MCF 10A (cell line): Measurements from ENCODE around the gene GAA. TPM values are rescaled to one million over a fixed set of nuclear protein-coding genes. Genes with fewer than 3 reads are reported as not detected.

Source experiments
- BruUV-seq: library from RNA; stranded (reverse); fragments of 400-500 nt; replicated peaks from 2 replicates; lab custom pipeline; 2021; lab: Mats Ljungman, UMichigan
- CTCF ChIA-PET: fragments of 300-600 bp; sonication (Branson Sonifier 250); formaldehyde crosslinking; extraction: SDS; loops from one replicate; lab custom pipeline; 2021; ENCODE audit warnings: antibody characterized with exemption, inconsistent platforms; lab: Yijun Ruan, JAX
- POLR2A ChIA-PET: fragments of 300-600, 350-650 bp; sonication (Branson Sonifier 250); formaldehyde crosslinking; extraction: SDS; loops from one replicate; lab custom pipeline; 2020; ENCODE audit warnings: antibody characterized with exemption, inconsistent platforms; lab: Yijun Ruan, JAX
- DNase-seq: peaks from one replicate; pipeline ENCODE4 v3.0.0-alpha.2; 2018; ENCODE audit not compliant: unreplicated experiment
- H3K27ac Mint-ChIP-seq: one replicate; pipeline ENCODE4 v1.8.0; 2022; ENCODE audit warnings: mild to moderate bottlenecking, low read depth, mixed read lengths; ENCODE audit not compliant: unreplicated experiment
- H3K27me3 Mint-ChIP-seq: one replicate; pipeline ENCODE4 v1.8.0; 2022; ENCODE audit warnings: mixed read lengths; ENCODE audit not compliant: insufficient read depth, unreplicated experiment
- H3K36me3 Mint-ChIP-seq: one replicate; pipeline ENCODE4 v1.8.0; 2022; ENCODE audit warnings: mild to moderate bottlenecking, moderate library complexity, mixed read lengths; ENCODE audit not compliant: insufficient read depth, unreplicated experiment
- H3K4me1 Mint-ChIP-seq: one replicate; pipeline ENCODE4 v1.8.0; 2022; ENCODE audit warnings: mixed read lengths; ENCODE audit not compliant: insufficient read depth, unreplicated experiment
- H3K4me3 Mint-ChIP-seq: one replicate; pipeline ENCODE4 v1.8.0; 2022; ENCODE audit warnings: mild to moderate bottlenecking, moderate library complexity, mixed read lengths; ENCODE audit not compliant: unreplicated experiment
- H3K9me3 Mint-ChIP-seq: one replicate; pipeline ENCODE4 v1.8.0; 2022; ENCODE audit warnings: mixed read lengths; ENCODE audit not compliant: unreplicated experiment
- intact Hi-C: fragments of 100-400 bp; cut with micrococcal nuclease; formaldehyde crosslinking; loops from 2 replicates; pipeline ENCODE4 v1.14.1; 2022
- total RNA-seq: library from RNA; stranded (reverse); gene quantifications from 2 replicates; pipeline ENCODE4 v1.2.3, GENCODE V29; 2022
- TF ChIP-seq, protein P1 (sequence below): fragments of 200-600 bp; IDR thresholded peaks from one replicate; pipeline ENCODE4 v1.8.0; 2022; ENCODE audit warnings: antibody characterized with exemption, mild to moderate bottlenecking; ENCODE audit not compliant: unreplicated experiment

GAA gene
- total RNA-seq, 1 experiment from 2014 or later = 26.0 TPM

DNA sequence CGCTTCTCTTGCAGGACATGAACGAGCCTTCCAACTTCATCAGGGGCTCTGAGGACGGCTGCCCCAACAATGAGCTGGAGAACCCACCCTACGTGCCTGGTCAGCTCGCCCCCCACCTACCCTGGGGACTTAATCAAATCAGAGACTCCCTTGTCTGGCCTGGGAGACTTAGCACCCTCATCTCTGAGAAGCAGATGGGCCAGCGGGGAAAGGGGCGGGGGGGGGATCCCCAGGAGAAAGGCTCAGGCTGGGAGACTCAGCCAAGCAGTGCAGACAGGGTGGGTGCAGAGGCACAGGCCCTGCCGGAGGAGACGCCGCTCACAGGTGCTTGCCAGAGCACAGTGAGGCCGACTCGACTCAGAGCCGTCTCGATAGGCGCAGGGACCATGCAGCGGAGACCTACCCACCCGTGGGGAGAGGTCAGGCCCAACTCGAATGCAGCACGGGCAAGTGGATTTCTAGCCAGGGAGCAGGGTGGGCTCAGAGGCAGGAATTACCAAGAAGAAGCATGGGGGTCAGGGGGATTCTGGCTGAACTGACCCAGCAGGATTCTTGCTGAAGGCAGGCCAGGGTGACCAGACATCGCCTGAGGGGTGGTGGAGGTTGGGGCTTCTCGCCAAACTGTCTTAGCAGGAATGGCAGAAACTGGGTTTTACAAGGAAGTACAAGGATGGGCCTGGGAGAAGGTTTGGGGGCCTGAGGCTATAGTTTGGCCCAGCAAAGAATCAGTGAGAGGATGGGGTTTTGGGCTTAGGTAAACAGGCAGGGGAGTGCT, 9.7 kb downstream of the GAA start:
- DNase-seq = no peak
- Mint-ChIP-seq H3K4me1 (peaks cover 10% of the 10 kb centered on the region), H3K27ac (no peak overlapping the region), H3K27me3 (peaks cover 13% of the 10 kb centered on the region), H3K9me3 (peaks cover 8% of the 10 kb centered on the region), H3K36me3 (peaks cover 6% of the 10 kb centered on the region), H3K4me3 (no peak overlapping the region)
- intact Hi-C loops = no loop called here
- no TSS peak for BruUV-seq
- CTCF ChIA-PET = interaction anchor here (2.0 kb wide), 1 partner anchor 10 kb away, joined by 6 read pairs; the partner anchor contains the start of gene GAA
- POLR2A ChIA-PET = no interaction called here
- TF ChIP-seq, protein P1, sequence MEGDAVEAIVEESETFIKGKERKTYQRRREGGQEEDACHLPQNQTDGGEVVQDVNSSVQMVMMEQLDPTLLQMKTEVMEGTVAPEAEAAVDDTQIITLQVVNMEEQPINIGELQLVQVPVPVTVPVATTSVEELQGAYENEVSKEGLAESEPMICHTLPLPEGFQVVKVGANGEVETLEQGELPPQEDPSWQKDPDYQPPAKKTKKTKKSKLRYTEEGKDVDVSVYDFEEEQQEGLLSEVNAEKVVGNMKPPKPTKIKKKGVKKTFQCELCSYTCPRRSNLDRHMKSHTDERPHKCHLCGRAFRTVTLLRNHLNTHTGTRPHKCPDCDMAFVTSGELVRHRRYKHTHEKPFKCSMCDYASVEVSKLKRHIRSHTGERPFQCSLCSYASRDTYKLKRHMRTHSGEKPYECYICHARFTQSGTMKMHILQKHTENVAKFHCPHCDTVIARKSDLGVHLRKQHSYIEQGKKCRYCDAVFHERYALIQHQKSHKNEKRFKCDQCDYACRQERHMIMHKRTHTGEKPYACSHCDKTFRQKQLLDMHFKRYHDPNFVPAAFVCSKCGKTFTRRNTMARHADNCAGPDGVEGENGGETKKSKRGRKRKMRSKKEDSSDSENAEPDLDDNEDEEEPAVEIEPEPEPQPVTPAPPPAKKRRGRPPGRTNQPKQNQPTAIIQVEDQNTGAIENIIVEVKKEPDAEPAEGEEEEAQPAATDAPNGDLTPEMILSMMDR = no peak

DNA sequence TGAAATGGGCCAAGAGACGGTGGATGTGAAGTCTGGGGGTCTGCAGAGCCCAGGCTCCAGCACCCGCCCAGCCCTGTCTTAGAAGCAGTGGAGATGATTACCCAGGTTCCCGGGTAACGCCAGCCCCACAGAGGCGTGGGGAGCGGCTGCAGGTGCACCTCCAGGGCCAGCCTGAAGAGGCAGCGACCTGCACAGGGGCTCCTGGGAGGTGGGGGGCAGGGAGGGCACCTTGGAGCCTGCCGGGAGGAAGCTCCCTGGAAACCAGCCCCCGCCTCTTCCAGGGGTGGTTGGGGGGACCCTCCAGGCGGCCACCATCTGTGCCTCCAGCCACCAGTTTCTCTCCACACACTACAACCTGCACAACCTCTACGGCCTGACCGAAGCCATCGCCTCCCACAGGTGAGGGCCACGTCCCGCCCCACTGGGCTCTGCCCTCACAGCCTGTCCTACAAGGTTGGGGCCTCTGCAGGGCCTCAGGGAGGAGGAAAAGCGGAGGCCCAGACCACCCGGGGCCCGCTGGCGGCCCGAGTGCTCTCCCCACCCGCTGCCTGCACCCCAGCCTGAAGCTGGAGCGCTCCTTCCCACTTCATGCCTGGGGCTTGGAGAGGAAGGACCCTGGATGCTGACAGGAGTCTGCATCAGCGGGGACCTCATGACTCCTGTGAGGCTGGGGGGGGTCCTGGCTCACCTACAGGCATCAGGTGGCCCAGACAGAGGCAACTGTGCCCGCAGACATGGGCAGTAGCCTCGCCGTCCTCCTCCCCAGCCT, 10.5 kb downstream of the GAA start:
- peaks cover 10% of the 10 kb centered on the region for H3K4me1 Mint-ChIP-seq
- no peak for DNase-seq
- no peak overlapping the region for H3K27ac Mint-ChIP-seq
- CTCF ChIA-PET = no interaction called here
- POLR2A ChIA-PET = no interaction called here
- H3K36me3 Mint-ChIP-seq = peaks cover 6% of the 10 kb centered on the region
- peaks cover 13% of the 10 kb centered on the region for H3K27me3 Mint-ChIP-seq
- no TSS peak for BruUV-seq
- no peak overlapping the region for H3K4me3 Mint-ChIP-seq
- intact Hi-C loops = no loop called here
- H3K9me3 Mint-ChIP-seq = peaks cover 8% of the 10 kb centered on the region
- TF ChIP-seq, protein P1 = no peak

DNA sequence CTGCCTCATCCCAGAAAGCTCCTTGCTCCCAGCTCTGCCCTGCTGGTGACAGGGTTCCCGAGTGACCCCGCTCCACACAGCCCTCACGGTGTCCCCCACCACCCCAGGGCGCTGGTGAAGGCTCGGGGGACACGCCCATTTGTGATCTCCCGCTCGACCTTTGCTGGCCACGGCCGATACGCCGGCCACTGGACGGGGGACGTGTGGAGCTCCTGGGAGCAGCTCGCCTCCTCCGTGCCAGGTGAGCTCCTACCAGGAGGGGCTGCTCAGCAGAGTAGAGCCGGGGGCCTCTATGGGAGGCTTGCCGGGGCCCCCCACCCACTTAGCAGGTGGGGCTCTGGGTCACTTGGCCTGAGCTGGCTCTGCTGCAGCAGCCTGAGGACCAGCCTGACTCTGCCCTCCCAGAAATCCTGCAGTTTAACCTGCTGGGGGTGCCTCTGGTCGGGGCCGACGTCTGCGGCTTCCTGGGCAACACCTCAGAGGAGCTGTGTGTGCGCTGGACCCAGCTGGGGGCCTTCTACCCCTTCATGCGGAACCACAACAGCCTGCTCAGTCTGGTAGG, 11.2 kb downstream of the GAA start:
- H3K27me3 Mint-ChIP-seq = peaks cover 13% of the 10 kb centered on the region
- no peak for DNase-seq
- ChIA-PET POLR2A (no interaction called here), CTCF (interaction anchor here (0.8 kb wide), 1 partner anchor 11 kb away, joined by 3 read pairs; no protein-coding TSS in a partner anchor)
- peaks cover 6% of the 10 kb centered on the region for H3K36me3 Mint-ChIP-seq
- peaks cover 8% of the 10 kb centered on the region for H3K9me3 Mint-ChIP-seq
- intact Hi-C loops = no loop called here
- H3K4me1 Mint-ChIP-seq = peaks cover 10% of the 10 kb centered on the region
- BruUV-seq = no TSS peak
- no peak overlapping the region for H3K27ac Mint-ChIP-seq
- no peak overlapping the region for H3K4me3 Mint-ChIP-seq
- TF ChIP-seq, protein P1 = no peak

DNA sequence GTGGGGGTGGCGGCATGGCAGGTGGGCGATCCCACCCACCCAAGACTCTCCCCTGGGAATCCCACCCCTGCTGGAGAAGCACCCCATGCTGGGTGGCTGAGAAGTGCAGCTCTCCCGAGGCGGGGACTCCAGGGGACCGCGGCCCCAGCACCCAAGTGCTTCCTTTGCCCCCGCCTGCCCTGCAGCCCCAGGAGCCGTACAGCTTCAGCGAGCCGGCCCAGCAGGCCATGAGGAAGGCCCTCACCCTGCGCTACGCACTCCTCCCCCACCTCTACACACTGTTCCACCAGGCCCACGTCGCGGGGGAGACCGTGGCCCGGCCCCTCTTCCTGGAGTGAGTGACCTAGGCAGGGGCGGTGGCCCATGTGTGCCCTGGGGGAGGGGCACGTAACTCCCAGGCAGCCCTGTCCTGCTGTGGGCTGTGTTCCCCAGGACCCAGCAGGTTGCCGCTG, 11.7 kb downstream of the GAA start:
- ChIA-PET POLR2A (no interaction called here), CTCF (interaction anchor here (0.8 kb wide), 1 partner anchor 11 kb away, joined by 3 read pairs; no protein-coding TSS in a partner anchor)
- Mint-ChIP-seq H3K4me3 (no peak overlapping the region), H3K27ac (no peak overlapping the region), H3K36me3 (peaks cover 6% of the 10 kb centered on the region), H3K4me1 (peaks cover 10% of the 10 kb centered on the region), H3K27me3 (peaks cover 13% of the 10 kb centered on the region), H3K9me3 (peaks cover 8% of the 10 kb centered on the region)
- BruUV-seq = no TSS peak
- TF ChIP-seq, protein P1 = no peak
- intact Hi-C loops = no loop called here
- no peak for DNase-seq
